Hepatocyte (in vitro differentiated cells): Measurements from ENCODE around the gene SLC5A6. TPM values are rescaled to one million over a fixed set of nuclear protein-coding genes. Genes with fewer than 3 reads are reported as not detected.

ENCODE experiments used
- DNase-seq: peaks from one replicate; pipeline ENCODE4 v3.0.0-alpha.2; 2016; ENCODE audit warnings: low spot score
- H2AFZ ChIP-seq: fragments of 200-600 bp; sonication (generic); 2 replicates; pipeline ENCODE4 v1.6.0; 2016; ENCODE audit warnings: antibody characterized with exemption, mild to moderate bottlenecking
- H3K27ac ChIP-seq: fragments of 200-600 bp; sonication (generic); 2 replicates; pipeline ENCODE4 v1.5.1; 2016; ENCODE audit warnings: mild to moderate bottlenecking
- H3K27me3 ChIP-seq: fragments of 200-600 bp; sonication (generic); 2 replicates; pipeline ENCODE4 v1.6.1; 2016
- H3K36me3 ChIP-seq: fragments of 200-600 bp; sonication (generic); replicated peaks from 2 replicates; pipeline ENCODE4 v1.5.1; 2016; ENCODE audit warnings: low read depth; ENCODE audit not compliant: insufficient read depth
- H3K4me1 ChIP-seq: fragments of 200-600 bp; sonication (generic); 2 replicates; pipeline ENCODE4 v1.5.1; 2016; ENCODE audit warnings: mild to moderate bottlenecking, moderate library complexity; ENCODE audit not compliant: insufficient read depth
- H3K4me2 ChIP-seq: fragments of 200-600 bp; sonication (generic); 2 replicates; pipeline ENCODE4 v1.6.0; 2016
- H3K4me3 ChIP-seq: fragments of 200-600 bp; sonication (generic); 2 replicates; pipeline ENCODE4 v1.5.1; 2016; ENCODE audit warnings: mild to moderate bottlenecking
- H3K79me2 ChIP-seq: fragments of 200-600 bp; sonication (generic); 2 replicates; pipeline ENCODE4 v1.6.0; 2017; ENCODE audit warnings: mild to moderate bottlenecking
- H3K9me2 ChIP-seq: fragments of 200-600 bp; sonication (generic); replicated peaks from 2 replicates; pipeline ENCODE4 v1.6.0; 2017; ENCODE audit warnings: mild to moderate bottlenecking; ENCODE audit not compliant: insufficient read depth
- H3K9me3 ChIP-seq: fragments of 200-600 bp; sonication (generic); 2 replicates; pipeline ENCODE4 v1.5.1; 2016; ENCODE audit warnings: low read depth, mild to moderate bottlenecking
- H4K20me1 ChIP-seq: fragments of 200-600 bp; sonication (generic); 2 replicates; pipeline ENCODE4 v1.6.0; 2016; ENCODE audit warnings: mild to moderate bottlenecking; ENCODE audit not compliant: insufficient read depth, poor library complexity, severe bottlenecking
- EZH2 ChIP-seq: fragments of 200-600 bp; sonication (generic); IDR thresholded peaks from 2 replicates; pipeline ENCODE4 v1.6.1; 2016; ENCODE audit warnings: antibody characterized with exemption, mild to moderate bottlenecking, borderline replicate concordance
- EZH2phosphoT487 ChIP-seq: fragments of 200-600 bp; sonication (generic); IDR thresholded peaks from one replicate; pipeline ENCODE4 v1.6.1; 2018; ENCODE audit warnings: antibody characterized with exemption, mild to moderate bottlenecking, low read depth, moderate library complexity; ENCODE audit not compliant: unreplicated experiment, severe bottlenecking
- WGBS: methylation state at CpG from one replicate; pipeline ENCODE4 v1.1.6; 2016; ENCODE audit warnings: low lambda C conversion rate; ENCODE audit errors: missing lambda C conversion rate; 5-methylcytosine and 5-hydroxymethylcytosine counted together
- polyA plus RNA-seq: library from polyadenylated mRNA; unstranded; fragments of >200 nt; fragmentation: Nextera tagmentation; extraction: Ambion mirVana; gene quantifications from 2 replicates; pipeline ENCODE4 v1.2.1, GENCODE V29; 2016
- total RNA-seq: library from RNA; depleted of rRNA; stranded (reverse); fragments of >200 nt; gene quantifications from 2 replicates; pipeline ENCODE4 v1.2.3, GENCODE V29; 2014
- TF ChIP-seq, protein P1 (sequence below): fragments of 200-600 bp; sonication (generic); IDR thresholded peaks from 2 replicates; pipeline ENCODE4 v1.5.1; 2016; ENCODE audit warnings: antibody characterized with exemption, mild to moderate bottlenecking; ENCODE audit not compliant: poor library complexity

The SLC5A6 gene
- total and polyA plus RNA-seq, 2 experiments from 2014 or later: 58.9 to 72.3 TPM

DNA sequence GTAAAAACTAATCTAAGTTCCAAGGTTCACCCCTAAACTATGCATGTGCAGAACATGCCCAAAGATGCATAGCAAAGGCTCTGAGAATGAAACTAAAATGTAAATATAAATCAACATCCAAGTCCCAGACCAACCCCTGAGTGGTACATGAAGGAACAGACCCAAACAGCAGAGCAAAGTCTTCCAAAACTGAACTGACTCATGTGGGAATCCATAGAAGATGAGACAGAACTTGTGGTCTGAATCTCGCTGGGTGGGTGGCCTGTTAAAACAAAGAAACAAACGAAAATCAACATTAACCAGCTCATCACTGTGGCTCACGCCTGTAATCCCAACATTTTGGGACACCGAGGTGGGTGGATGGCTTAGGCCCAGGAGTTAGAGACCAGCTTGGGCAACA is 29.7 kb downstream of the SLC5A6 start:
- no peaks in the 10 kb centered on the region for H3K79me2 ChIP-seq
- H3K4me1 ChIP-seq: no peaks in the 10 kb centered on the region
- no peak overlapping the region for H3K4me3 ChIP-seq
- H3K36me3 ChIP-seq: no peaks in the 10 kb centered on the region
- no peak overlapping the region for H3K4me2 ChIP-seq
- H4K20me1 ChIP-seq: no peaks in the 10 kb centered on the region
- H3K27me3 ChIP-seq: peaks cover 5% of the 10 kb centered on the region
- no peaks in the 10 kb centered on the region for H3K9me3 ChIP-seq
- H3K9me2 ChIP-seq: no peaks in the 10 kb centered on the region
- TF ChIP-seq, protein P1, sequence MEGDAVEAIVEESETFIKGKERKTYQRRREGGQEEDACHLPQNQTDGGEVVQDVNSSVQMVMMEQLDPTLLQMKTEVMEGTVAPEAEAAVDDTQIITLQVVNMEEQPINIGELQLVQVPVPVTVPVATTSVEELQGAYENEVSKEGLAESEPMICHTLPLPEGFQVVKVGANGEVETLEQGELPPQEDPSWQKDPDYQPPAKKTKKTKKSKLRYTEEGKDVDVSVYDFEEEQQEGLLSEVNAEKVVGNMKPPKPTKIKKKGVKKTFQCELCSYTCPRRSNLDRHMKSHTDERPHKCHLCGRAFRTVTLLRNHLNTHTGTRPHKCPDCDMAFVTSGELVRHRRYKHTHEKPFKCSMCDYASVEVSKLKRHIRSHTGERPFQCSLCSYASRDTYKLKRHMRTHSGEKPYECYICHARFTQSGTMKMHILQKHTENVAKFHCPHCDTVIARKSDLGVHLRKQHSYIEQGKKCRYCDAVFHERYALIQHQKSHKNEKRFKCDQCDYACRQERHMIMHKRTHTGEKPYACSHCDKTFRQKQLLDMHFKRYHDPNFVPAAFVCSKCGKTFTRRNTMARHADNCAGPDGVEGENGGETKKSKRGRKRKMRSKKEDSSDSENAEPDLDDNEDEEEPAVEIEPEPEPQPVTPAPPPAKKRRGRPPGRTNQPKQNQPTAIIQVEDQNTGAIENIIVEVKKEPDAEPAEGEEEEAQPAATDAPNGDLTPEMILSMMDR: no peak
- TF ChIP-seq EZH2phosphoT487 (no peak), EZH2 (no peak)
- H3K27ac ChIP-seq: no peak overlapping the region
- WGBS: 66% methylated on average over 4 of the region's 4 CpGs
- no peak for DNase-seq
- H2AFZ ChIP-seq: no peak overlapping the region

DNA sequence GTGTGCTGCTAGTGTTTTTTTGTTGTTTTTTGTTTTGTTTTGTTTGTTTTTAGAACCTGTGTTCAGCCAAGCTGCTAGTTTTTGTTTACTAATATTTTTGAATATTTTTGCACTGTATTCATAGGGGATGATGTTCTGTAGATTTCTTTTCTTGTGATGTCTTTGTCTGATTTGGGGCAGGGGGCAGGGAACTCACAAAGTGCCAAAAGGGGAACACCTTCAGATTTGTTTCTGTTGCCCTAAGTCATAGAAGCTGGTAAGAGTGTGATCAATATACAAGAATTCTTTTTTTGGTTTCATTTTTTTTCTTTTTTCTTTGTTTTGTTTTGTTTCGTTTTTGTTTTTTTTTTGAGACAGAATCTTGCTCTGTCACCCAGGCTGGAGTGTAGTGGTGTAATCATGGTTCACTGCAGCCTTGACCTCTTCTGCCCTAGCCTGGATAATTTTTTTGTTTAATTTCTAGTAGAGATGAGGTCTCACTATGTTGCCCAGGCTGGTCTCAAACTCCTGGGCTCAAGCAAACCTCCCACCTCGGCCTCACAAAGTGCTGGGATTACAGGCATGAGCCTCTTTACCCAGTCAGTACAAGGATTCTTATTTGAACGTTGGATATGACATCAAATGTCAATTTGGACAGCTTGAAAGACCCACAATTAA is 32.6 kb downstream of the SLC5A6 start:
- Histone ChIP-seq H3K27ac (no peak overlapping the region), H3K9me3 (no peaks in the 10 kb centered on the region), H3K79me2 (no peaks in the 10 kb centered on the region), H3K27me3 (peaks cover 5% of the 10 kb centered on the region), H3K36me3 (no peaks in the 10 kb centered on the region), H2AFZ (no peak overlapping the region), H3K9me2 (no peaks in the 10 kb centered on the region), H3K4me2 (no peak overlapping the region), H3K4me3 (no peak overlapping the region), H4K20me1 (no peaks in the 10 kb centered on the region), H3K4me1 (no peaks in the 10 kb centered on the region)
- no peak for DNase-seq
- TF ChIP-seq, protein P1: no peak
- TF ChIP-seq EZH2phosphoT487 (no peak), EZH2 (no peak)
- 63% methylated on average over 3 of the region's 3 CpGs for WGBS

DNA sequence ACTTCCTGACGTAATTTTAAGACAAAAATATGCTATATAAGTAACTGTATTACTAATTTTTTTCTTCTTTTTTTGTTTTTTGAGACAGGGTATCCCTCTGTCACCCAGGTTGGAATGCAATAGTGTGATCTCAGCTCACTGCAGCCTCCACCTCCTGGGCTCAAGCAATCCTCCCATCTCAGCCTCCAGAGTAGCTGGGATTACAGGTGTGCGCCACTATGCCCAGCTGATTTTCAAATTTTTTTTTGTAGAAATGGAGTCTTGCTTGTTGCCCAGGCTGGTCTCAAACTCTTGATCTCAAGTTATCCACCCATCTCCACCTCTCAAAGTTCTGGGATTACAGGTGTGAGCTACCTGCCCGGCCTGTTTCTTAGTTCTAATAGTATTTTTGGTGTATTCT is 33.6 kb downstream of the SLC5A6 start:
- 92% methylated on average over 3 of the region's 3 CpGs for WGBS
- Histone ChIP-seq H3K9me3 (no peaks in the 10 kb centered on the region), H3K36me3 (no peaks in the 10 kb centered on the region), H3K4me1 (no peaks in the 10 kb centered on the region), H4K20me1 (no peaks in the 10 kb centered on the region), H3K9me2 (no peaks in the 10 kb centered on the region), H3K4me2 (no peak overlapping the region), H3K4me3 (no peak overlapping the region), H3K27me3 (peaks cover 9% of the 10 kb centered on the region), H3K79me2 (no peaks in the 10 kb centered on the region), H3K27ac (no peak overlapping the region), H2AFZ (no peak overlapping the region)
- TF ChIP-seq EZH2 (no peak), EZH2phosphoT487 (no peak)
- TF ChIP-seq, protein P1: no peak
- DNase-seq: no peak
